ENCODE data around the gene AZI2.

The AZI2 gene

DNA sequence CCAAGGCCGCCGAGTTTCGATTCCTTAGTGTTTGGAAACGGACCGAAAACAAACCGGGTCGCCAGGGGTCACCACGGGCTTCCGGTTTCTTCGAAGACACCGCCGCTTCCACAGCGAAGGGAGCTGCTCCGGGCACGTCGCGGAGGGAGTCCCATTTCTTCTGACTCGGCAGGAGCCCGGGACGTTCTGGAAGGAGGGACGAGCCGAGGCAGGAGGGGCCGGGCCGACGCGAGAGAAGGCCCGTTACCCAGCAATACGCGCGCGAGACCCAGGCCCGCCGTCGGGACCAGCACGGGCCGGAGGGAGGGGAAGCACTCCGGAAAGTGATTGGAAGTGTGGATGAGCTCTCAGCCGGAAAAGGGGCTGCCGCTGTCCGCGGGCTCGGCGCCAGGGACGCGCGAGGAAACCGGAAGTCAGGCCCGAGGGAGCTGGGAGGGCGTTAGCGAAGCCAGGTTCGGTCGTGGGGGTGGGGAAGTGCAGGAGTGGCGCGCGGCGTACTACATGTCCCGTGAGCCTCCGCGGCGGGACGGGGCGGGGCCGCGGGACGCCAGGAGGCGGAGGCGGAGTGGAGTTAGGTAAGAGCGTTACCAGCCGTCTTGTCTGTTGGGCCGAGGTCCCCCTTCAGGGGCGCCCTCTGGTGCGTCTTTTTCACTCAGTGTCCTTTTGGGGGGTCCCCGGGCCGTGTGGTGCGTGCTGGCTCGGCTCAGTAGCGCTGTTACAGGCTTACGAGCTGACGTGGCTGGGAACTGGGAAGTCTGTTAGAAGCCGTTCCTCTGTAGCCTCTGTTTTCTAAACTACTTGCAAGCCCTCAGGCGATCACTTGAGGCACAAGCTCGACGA lies at the start of gene AZI2, which contains the start of gene ZCWPW2:
TSS of gene AZI2 (minus strand) at position 196 of the 840 bp plus-strand sequence. CDS start 8,207 bp downstream, outside the sequence.
TSS of gene ZCWPW2 (plus strand) at position 93 of the 840 bp plus-strand sequence. CDS start 64,348 bp downstream, outside the sequence.
- peak; percentile 94 for DNase-seq

DNA sequence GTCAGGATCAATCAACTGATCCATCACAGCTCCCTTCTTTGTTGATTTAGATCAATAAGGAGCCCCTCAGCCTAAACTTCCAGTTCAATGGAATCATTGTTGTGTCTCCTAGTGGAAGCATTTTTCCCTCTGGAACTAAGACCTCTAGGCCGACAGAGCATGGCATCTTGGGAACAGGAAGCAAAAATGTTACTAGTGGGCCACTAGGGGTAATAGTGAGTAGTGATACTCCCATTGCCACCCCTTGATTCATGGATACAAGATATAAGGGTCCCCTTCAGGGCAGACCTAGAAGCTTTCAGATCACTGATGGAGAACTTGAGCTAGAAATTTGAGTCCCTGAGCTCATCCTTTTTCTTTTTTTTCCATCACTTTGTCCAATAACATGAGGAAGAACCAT lies 40.4 kb upstream of the AZI2 start:
- no peak for DNase-seq

GRCh38 chr3:28386049-28386448 lies 37.4 kb upstream of the AZI2 start:
- DNase-seq = no peak

- DNase-seq = no peak
Observed at GRCh38 chr3:28376424-28376823, 27.8 kb upstream of the AZI2 start.

GRCh38 chr3:28349469-28350000 lies 911 bp upstream of the AZI2 start:
- no peak for DNase-seq

DNA sequence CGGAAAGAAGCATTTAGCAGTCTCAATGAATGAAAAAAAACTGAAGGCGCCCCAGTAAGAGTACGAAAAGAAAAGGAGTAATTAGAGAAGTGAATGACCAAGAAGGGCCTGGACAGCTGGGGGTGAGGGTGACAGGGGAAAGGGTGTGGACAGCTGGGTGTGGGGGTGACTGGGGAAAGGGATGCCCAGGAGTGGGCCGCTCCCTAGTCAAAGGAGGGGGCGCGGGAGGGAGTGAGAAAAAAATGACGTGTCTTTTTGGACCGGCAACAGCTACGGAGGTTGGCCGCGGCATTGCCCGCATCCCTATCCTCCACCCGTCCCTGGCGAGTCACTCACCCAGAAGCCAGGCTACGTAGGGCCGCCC lies 377 bp downstream of the AZI2 start:
- no peak for DNase-seq

DNA sequence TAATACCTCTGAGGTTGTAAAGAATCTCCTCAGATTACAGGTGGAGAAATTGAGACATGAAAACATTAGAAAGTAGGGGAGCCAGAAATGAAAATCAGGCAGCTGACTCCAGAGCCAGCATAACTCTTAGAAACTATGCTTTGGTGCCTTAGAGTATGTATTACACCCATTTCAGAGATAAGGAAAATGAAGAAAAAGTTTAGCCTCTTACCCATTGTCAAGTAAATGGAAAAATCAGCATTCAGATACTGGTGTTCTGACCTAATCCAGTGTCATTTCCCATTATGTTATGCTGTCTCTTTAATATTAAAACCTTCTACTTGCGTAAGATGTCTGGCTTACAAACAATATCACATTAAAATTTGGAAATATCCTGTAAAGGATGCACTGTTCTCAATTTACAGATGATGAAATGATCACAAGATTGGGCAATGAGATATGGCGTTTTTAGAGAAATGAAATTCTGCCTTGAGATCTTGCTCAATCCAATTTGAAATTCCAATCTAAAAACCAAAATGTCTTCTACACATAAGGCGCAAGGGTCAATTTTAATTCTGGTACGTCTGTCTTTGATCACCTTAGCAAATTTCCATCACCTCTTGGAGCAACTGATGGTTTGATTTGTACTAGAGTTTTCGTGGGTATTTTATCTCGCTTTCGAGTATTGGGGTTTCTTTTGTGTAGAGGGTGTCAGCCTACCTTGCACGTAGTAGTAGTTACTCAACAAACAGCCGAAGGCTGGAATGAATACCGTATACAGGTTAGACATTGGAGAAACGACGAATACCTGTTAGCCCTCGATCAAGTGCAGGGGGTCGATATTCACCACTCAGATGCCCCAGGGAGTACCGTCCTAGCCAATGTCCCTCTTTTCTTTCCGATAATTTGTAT lies 1.0 kb downstream of the AZI2 start:
- DNase-seq = no peak

DNA sequence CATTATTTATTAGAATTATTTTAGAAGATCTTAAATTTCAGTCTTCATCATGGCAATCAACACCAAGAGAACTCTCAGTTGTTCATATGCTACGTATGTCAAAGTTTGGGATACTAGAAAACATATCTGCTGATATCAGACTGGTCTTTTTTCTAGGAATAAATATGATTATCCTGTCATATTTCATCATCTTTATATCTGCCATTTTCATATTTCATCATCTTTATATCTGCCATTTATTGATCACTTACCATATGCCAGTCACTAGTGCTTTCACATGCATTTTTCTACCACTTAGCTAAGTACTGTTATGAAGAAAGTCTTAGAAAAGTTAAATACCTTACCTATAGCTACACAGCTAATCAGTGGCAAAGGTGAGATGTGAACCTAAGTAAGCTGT lies 2.9 kb downstream of the AZI2 start:
- DNase-seq = no peak

DNA sequence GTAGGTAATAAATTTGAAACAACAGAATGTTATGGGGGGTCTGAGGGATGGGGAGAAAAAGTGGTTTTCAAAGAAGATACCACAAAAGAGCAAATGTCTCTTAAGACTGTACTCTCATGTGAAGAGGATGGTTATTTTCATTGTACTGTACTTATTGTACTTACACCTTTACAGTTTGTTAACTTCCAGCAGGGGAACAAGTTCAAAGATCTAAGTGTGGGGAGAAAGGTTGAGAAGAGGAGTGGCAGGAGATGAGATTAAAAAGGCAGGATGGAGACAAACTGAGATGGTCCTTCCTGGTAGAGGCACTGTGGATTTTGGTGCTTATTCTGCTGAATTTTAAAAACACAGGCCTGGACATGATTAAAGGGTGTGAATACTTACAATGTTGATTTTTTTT lies 5.5 kb downstream of the AZI2 start:
- no peak for DNase-seq

GRCh38 chr3:28337230-28337629 lies 11.4 kb downstream of the AZI2 start:
- DNase-seq = no peak

DNA sequence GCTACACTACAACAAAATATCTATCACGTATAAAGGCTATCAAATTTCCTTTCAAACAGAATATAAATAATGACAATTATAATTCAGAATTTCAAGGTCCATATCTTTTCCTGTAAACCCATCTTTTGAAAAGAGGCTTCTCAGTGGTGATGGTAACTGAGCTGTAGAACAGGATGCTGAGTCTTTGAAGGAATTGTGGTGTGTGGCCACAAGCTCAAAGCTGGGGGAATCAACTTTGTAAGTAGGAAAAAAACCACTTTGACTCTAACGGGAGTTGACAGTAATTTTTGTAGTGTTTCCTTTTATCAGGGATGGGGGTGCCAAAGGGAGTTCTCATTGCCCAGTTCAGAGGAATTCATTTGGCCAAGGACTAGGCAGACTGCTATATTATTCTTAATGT lies 13.4 kb downstream of the AZI2 start:
- no peak for DNase-seq

GRCh38 chr3:28334552-28334951 lies 14.1 kb downstream of the AZI2 start:
- DNase-seq = no peak

DNA sequence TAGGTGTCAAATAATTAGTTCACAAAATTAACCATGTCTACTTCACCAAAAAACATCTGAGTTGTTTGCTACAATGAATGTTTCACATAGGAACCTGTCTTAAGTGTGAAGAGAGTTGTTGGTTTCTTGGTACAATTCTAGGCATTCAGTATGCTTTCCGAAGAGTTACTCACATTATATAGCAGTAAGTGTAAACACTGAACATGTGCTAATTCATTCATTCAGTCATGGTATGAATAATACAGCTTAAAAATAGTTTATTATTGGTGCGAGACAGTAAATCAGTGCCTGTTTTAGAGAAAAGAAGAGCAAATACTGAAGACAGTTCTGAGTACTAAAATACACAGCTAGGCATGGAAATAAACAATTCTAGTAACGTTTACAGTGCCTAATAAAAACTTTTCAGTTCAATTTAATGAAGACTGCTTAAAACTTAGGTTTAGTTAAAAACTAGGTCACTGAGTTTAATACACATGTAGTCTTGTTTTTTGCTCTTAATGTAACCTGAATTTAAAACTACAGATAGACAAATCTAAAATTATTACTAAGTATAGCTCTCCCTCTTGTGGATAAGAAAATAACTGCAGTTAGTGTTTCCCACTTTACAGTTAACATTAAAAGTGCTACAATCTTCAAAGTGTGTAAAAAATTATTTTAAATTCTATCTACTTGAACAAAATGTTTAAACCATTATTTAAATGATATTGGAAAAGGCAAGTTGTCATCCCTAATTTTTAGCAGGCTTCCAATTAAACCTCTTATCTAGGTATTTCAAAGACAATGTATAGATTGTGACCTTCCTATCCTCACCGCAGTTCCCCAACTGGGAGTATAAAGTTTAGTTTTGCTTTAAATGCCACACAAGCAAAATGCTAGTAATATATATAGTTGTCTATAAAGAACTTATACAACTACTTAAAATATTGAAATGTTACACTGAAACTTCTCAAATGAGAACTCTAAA lies 20.2 kb downstream of the AZI2 start:
- no peak for DNase-seq

- DNase-seq = no peak
Observed at GRCh38 chr3:28326458-28326926, 22.1 kb downstream of the AZI2 start.

- DNase-seq = no peak
Observed at GRCh38 chr3:28322464-28322863, 26.2 kb downstream of the AZI2 start.

GRCh38 chr3:28320981-28321380 lies 27.6 kb downstream of the AZI2 start:
- DNase-seq = no peak

GRCh38 chr3:28317438-28318022 lies 31.1 kb downstream of the AZI2 start:
- no peak for DNase-seq

DNA sequence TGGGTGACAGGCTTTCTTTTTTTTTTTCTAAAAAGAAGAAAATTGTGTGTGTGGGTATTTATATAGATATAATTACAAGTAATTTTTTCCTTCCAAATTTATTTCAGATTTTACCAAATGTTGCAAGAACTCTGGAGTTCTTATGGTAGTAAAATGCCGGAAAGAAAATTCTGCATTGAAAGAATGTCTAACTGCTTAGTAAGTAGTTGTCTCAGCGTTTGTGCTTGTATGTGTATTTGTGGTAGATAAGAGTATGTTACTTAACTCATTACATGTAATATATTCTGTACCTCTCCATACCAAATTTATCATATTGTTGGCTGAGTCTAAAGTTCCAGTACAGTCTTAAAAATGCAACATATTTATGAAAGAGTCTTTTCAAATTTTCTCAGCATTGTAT lies 32.4 kb downstream of the AZI2 start:
- no peak for DNase-seq

DNA sequence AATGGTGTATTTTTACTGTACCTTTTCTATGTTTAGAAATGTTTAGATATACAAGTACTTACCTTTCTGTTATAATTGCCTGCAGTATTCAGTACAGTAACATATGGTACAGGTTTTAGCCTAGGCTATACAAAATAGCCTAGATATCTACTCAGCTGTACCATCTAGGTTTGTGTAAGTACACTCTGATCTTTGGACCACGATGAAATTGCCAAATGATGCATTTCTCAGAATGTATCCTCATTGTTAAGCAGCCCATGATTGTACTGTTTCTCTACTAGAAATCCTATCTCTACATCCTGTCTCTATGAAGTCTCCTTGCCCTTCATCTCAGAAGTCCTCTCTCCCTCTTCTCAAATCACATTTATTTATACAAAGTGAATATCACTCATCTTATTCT lies 32.9 kb downstream of the AZI2 start:
- DNase-seq = no peak

- DNase-seq = no peak
Observed at GRCh38 chr3:28308196-28308595, 40.4 kb downstream of the AZI2 start.

DNA sequence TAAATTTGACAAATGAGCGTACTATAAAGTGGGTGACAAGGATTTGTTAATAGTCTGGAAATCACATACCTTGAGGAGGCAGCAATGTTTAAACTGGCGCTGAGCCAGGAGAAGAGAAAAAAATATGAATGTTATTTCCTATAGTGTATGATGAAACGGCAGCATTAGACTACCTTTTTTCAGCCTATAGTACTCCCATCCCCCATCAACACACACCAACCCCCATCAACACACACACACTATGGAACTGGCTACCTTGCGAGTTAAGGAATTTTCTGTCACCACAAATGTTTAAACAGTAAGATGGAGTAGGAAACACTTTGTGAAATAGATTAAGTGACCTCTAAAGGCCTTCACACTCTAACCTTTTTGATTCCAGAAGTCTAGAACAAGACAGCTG lies 46.9 kb downstream of the AZI2 start:
- no peak for DNase-seq
